Stimulated activated CD4-positive, alpha-beta T cell treated with anti-CD3 and anti-CD28 coated beads, Interleukin-1b, Interleukin-23, amount 100 ng/mL, for 1 hour (primary cell): ENCODE data around the gene NOP10.
"Not testable (repeated sequence)": the region's sequence is repeated elsewhere in the genome, so short reads cannot be mapped to it uniquely, and the experiment has no call there.

ENCODE experiments used
- DNase-seq, 2 donors: peaks; one replicate each; pipeline ENCODE4 v3.0.0-alpha.2; 2020; ENCODE audit warnings: low read depth in 2 of 2

NOP10 gene

GRCh38 chr15:34358948-34359347, 16.0 kb upstream of the NOP10 start:
- no peak for DNase-seq

- DNase-seq = no peak
Observed at GRCh38 chr15:34358367-34358766, 15.4 kb upstream of the NOP10 start.

- no peak for DNase-seq
Observed at GRCh38 chr15:34357653-34358052, 14.7 kb upstream of the NOP10 start.

- DNase-seq = no peak
Observed at GRCh38 chr15:34355241-34355640, 12.3 kb upstream of the NOP10 start.

- no peak for DNase-seq
Observed at GRCh38 chr15:34354286-34354685, 11.3 kb upstream of the NOP10 start.

- DNase-seq = no peak
Observed at GRCh38 chr15:34353627-34354026, 10.7 kb upstream of the NOP10 start.

GRCh38 chr15:34352996-34353395, 10.1 kb upstream of the NOP10 start:
- not testable (repeated sequence) for DNase-seq

- DNase-seq = no peak
Observed at GRCh38 chr15:34349769-34350168, 6.8 kb upstream of the NOP10 start.

- no peak for DNase-seq
Observed at GRCh38 chr15:34348735-34349300, 5.9 kb upstream of the NOP10 start.

GRCh38 chr15:34347951-34348638, 5.2 kb upstream of the NOP10 start:
- DNase-seq = no peak

- not testable (repeated sequence) for DNase-seq
Observed at GRCh38 chr15:34342213-34342736, 661 bp downstream of the NOP10 start.

GRCh38 chr15:34341381-34342212, 1.3 kb downstream of the NOP10 start:
- no peak for DNase-seq

- no peak for DNase-seq
Observed at GRCh38 chr15:34339946-34340345, 3.0 kb downstream of the NOP10 start.

GRCh38 chr15:34338347-34338746, 4.6 kb downstream of the NOP10 start:
- no peak for DNase-seq

GRCh38 chr15:34337557-34338306, 5.2 kb downstream of the NOP10 start, which contains the start of gene SLC12A6:
TSS of gene SLC12A6 (minus strand) at chr15:34337781. CDS start at chr15:34336680, 1,101 bp downstream.
- DNase-seq = peak; percentile 76 to 80

GRCh38 chr15:34336991-34337556, 5.9 kb downstream of the NOP10 start:
- no peak for DNase-seq

- DNase-seq = no peak
Observed at GRCh38 chr15:34336231-34336990, 6.5 kb downstream of the NOP10 start.

- DNase-seq = no peak
Observed at GRCh38 chr15:34335176-34336032, 7.5 kb downstream of the NOP10 start.

GRCh38 chr15:34334672-34335071, 8.3 kb downstream of the NOP10 start:
- no peak for DNase-seq
